Activated T-helper 17 cell treated with anti-CD3 and anti-CD28 coated beads, Interleukin-2, amount 50 U/mL, for 72 hours (primary cell): ENCODE measurements around the gene SAMSN1. TPM values are rescaled to one million over a fixed set of nuclear protein-coding genes. Genes with fewer than 3 reads are reported as not detected.

Experiments used
- ATAC-seq: fragments of 150-1000 bp; cut with Tn5 transposase; replicated peaks from 2 replicates; pipeline ENCODE4 v1.10.0; 2021; ENCODE audit warnings: mild to moderate bottlenecking, moderate library complexity
- H3K27ac Mint-ChIP-seq: one replicate; pipeline ENCODE4 v1.8.0; 2022; ENCODE audit warnings: mixed read lengths
- H3K27me3 Mint-ChIP-seq: one replicate; pipeline ENCODE4 v1.8.0; 2022; ENCODE audit warnings: mixed read lengths
- H3K36me3 Mint-ChIP-seq: one replicate; pipeline ENCODE4 v1.8.0; 2022; ENCODE audit warnings: low read depth, mild to moderate bottlenecking, mixed read lengths
- H3K4me1 Mint-ChIP-seq: one replicate; pipeline ENCODE4 v1.8.0; 2022; ENCODE audit warnings: mixed read lengths
- H3K4me3 Mint-ChIP-seq: one replicate; pipeline ENCODE4 v1.8.0; 2022; ENCODE audit warnings: mild to moderate bottlenecking, mixed read lengths
- H3K9me3 Mint-ChIP-seq: one replicate; pipeline ENCODE4 v1.8.0; 2022; ENCODE audit warnings: mixed read lengths
- total RNA-seq, 2 donors: library from RNA; stranded (reverse); gene quantifications; one replicate each; pipeline ENCODE4 v1.2.3, GENCODE V29; 2022

SAMSN1 gene
- total RNA-seq, result 10 to 100 TPM; 76.9 to 93.3 TPM

GRCh38 chr21:14545906-14546480 is at the start of gene SAMSN1:
Gene SAMSN1, minus strand, starts transcription at chr21:14546315. Its CDS starts 54 bp downstream, at chr21:14546261.
- Mint-ChIP-seq H3K4me3 (peak within 1 kb of the TSS; percentile 81), H3K27me3 (no peaks in the 10 kb centered on the region), H3K9me3 (no peaks in the 10 kb centered on the region), H3K27ac (peak within 1 kb of the TSS; percentile 93), H3K36me3 (peaks cover 45% of the 10 kb centered on the region), H3K4me1 (peaks cover 30% of the 10 kb centered on the region)
- ATAC-seq, result peak; percentile 88

GRCh38 chr21:14595449-14595848 is 49.3 kb upstream of the SAMSN1 start:
- Mint-ChIP-seq H3K4me1 (peaks cover 10% of the 10 kb centered on the region), H3K4me3 (no peak overlapping the region), H3K27me3 (no peaks in the 10 kb centered on the region), H3K36me3 (no peaks in the 10 kb centered on the region), H3K9me3 (peaks cover 4% of the 10 kb centered on the region), H3K27ac (no peak overlapping the region)
- no peak for ATAC-seq

GRCh38 chr21:14594967-14595366 is 48.9 kb upstream of the SAMSN1 start:
- H3K4me3 Mint-ChIP-seq, result no peak overlapping the region
- H3K9me3 Mint-ChIP-seq, result peaks cover 4% of the 10 kb centered on the region
- H3K27ac Mint-ChIP-seq, result no peak overlapping the region
- H3K36me3 Mint-ChIP-seq, result no peaks in the 10 kb centered on the region
- peaks cover 10% of the 10 kb centered on the region for H3K4me1 Mint-ChIP-seq
- ATAC-seq, result no peak
- H3K27me3 Mint-ChIP-seq, result no peaks in the 10 kb centered on the region

GRCh38 chr21:14593230-14593629 is 47.1 kb upstream of the SAMSN1 start:
- no peaks in the 10 kb centered on the region for H3K27me3 Mint-ChIP-seq
- no peak overlapping the region for H3K4me3 Mint-ChIP-seq
- H3K9me3 Mint-ChIP-seq, result peaks cover 4% of the 10 kb centered on the region
- ATAC-seq, result no peak
- no peak overlapping the region for H3K27ac Mint-ChIP-seq
- peaks cover 10% of the 10 kb centered on the region for H3K4me1 Mint-ChIP-seq
- no peaks in the 10 kb centered on the region for H3K36me3 Mint-ChIP-seq

GRCh38 chr21:14592296-14593000 is 46.3 kb upstream of the SAMSN1 start:
- Mint-ChIP-seq H3K9me3 (peaks cover 4% of the 10 kb centered on the region), H3K36me3 (no peaks in the 10 kb centered on the region), H3K27me3 (no peaks in the 10 kb centered on the region), H3K4me3 (no peak overlapping the region), H3K27ac (peak overlapping the region; percentile 56), H3K4me1 (peaks cover 10% of the 10 kb centered on the region)
- no peak for ATAC-seq

GRCh38 chr21:14591882-14592281 is 45.8 kb upstream of the SAMSN1 start:
- Mint-ChIP-seq H3K9me3 (peaks cover 4% of the 10 kb centered on the region), H3K36me3 (no peaks in the 10 kb centered on the region), H3K27ac (peak overlapping the region; percentile 56), H3K4me1 (peaks cover 10% of the 10 kb centered on the region), H3K27me3 (no peaks in the 10 kb centered on the region), H3K4me3 (peak overlapping the region; percentile 46)
- ATAC-seq, result peak; percentile 76

GRCh38 chr21:14591377-14591776 is 45.3 kb upstream of the SAMSN1 start:
- H3K27ac Mint-ChIP-seq, result peak overlapping the region; percentile 56
- H3K27me3 Mint-ChIP-seq, result no peaks in the 10 kb centered on the region
- no peaks in the 10 kb centered on the region for H3K36me3 Mint-ChIP-seq
- peaks cover 4% of the 10 kb centered on the region for H3K9me3 Mint-ChIP-seq
- peak overlapping the region; percentile 46 for H3K4me3 Mint-ChIP-seq
- H3K4me1 Mint-ChIP-seq, result peaks cover 10% of the 10 kb centered on the region
- ATAC-seq, result peak; percentile 69

GRCh38 chr21:14589855-14590563 is 43.9 kb upstream of the SAMSN1 start:
- Mint-ChIP-seq H3K4me3 (peak overlapping the region; percentile 16), H3K27ac (peak overlapping the region; percentile 52), H3K9me3 (peaks cover 4% of the 10 kb centered on the region), H3K27me3 (no peaks in the 10 kb centered on the region), H3K4me1 (peaks cover 10% of the 10 kb centered on the region), H3K36me3 (no peaks in the 10 kb centered on the region)
- ATAC-seq, result peak; percentile 80

GRCh38 chr21:14587266-14587665 is 41.2 kb upstream of the SAMSN1 start:
- Mint-ChIP-seq H3K9me3 (no peaks in the 10 kb centered on the region), H3K4me3 (no peak overlapping the region), H3K4me1 (peaks cover 11% of the 10 kb centered on the region), H3K36me3 (no peaks in the 10 kb centered on the region), H3K27me3 (no peaks in the 10 kb centered on the region), H3K27ac (no peak overlapping the region)
- ATAC-seq, result no peak

- Mint-ChIP-seq H3K4me3 (no peak overlapping the region), H3K9me3 (no peaks in the 10 kb centered on the region), H3K27ac (no peak overlapping the region), H3K27me3 (no peaks in the 10 kb centered on the region), H3K4me1 (peaks cover 6% of the 10 kb centered on the region), H3K36me3 (no peaks in the 10 kb centered on the region)
- no peak for ATAC-seq
Measured at GRCh38 chr21:14585122-14585521, 39.0 kb upstream of the SAMSN1 start.

- Mint-ChIP-seq H3K36me3 (no peaks in the 10 kb centered on the region), H3K27me3 (no peaks in the 10 kb centered on the region), H3K4me1 (peaks cover 11% of the 10 kb centered on the region), H3K9me3 (no peaks in the 10 kb centered on the region), H3K4me3 (no peak overlapping the region), H3K27ac (no peak overlapping the region)
- ATAC-seq, result no peak
Measured at GRCh38 chr21:14584357-14585095, 38.4 kb upstream of the SAMSN1 start.

GRCh38 chr21:14583629-14584255 is 37.6 kb upstream of the SAMSN1 start:
- Mint-ChIP-seq H3K27me3 (no peaks in the 10 kb centered on the region), H3K27ac (no peak overlapping the region)

GRCh38 chr21:14582934-14583628 is 37.0 kb upstream of the SAMSN1 start:
- no peaks in the 10 kb centered on the region for H3K36me3 Mint-ChIP-seq
- peaks cover 11% of the 10 kb centered on the region for H3K4me1 Mint-ChIP-seq
- no peak overlapping the region for H3K27ac Mint-ChIP-seq
- ATAC-seq, result no peak
- no peaks in the 10 kb centered on the region for H3K9me3 Mint-ChIP-seq
- H3K4me3 Mint-ChIP-seq, result no peak overlapping the region
- no peaks in the 10 kb centered on the region for H3K27me3 Mint-ChIP-seq

More at GRCh38 chr21:14583629-14584255, 37.6 kb upstream of the SAMSN1 start:
- Mint-ChIP-seq H3K9me3 (no peaks in the 10 kb centered on the region), H3K4me1 (peaks cover 11% of the 10 kb centered on the region), H3K4me3 (no peak overlapping the region), H3K36me3 (no peaks in the 10 kb centered on the region)
- peak; percentile 52 for ATAC-seq
